GM12891 (cell line): ENCODE results near the gene PARP3.

ENCODE experiments used
- PAX5 ChIP-seq: IDR thresholded peaks from 2 replicates; pipeline ENCODE4 v1.6.1; 2011; ENCODE audit warnings: low read length, moderate library complexity, mild to moderate bottlenecking; ENCODE audit not compliant: insufficient read depth, severe bottlenecking
- POLR2A ChIP-seq: IDR thresholded peaks from 2 replicates; pipeline ENCODE4 v1.6.1; 2011; ENCODE audit warnings: low read depth, low read length, control low read depth
- POLR2AphosphoS5 ChIP-seq: IDR thresholded peaks from 2 replicates; pipeline ENCODE4 v1.6.1; 2011; ENCODE audit warnings: low read depth, low read length, control low read depth

DNA sequence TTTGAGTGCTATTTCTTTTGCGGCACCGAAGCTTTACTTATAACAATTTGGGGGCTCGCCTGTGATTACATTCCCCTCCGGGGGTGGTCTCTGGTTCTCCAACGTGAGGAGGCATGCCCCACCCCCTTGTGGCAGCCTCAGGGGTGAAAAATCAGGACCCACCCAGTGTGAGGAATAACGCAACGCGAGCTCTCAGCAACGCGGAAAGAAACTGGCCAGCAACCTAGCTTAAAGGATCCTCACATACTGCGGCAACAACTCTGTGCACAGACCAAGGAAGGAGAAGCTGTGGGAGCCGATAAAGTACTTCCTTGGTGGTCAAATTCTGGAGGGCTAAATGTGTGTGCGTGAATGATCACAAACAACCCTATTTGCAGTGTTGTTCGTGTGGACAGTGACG lies 44.8 kb upstream of the PARP3 start:
- no peak for TF ChIP-seq POLR2AphosphoS5
- no peak for TF ChIP-seq POLR2A
- no peak for TF ChIP-seq PAX5
